ENCODE results near the gene PODXL2. TPM values are rescaled to one million over a fixed set of nuclear protein-coding genes. Genes with fewer than 3 reads are reported as not detected.
"Not testable (repeated sequence)": the region's sequence is repeated elsewhere in the genome, so short reads cannot be mapped to it uniquely, and the experiment has no call there.

Gene PODXL2
- total RNA-seq, 2 experiments from 2014 or later, result 0.98 to 1.1 TPM

DNA sequence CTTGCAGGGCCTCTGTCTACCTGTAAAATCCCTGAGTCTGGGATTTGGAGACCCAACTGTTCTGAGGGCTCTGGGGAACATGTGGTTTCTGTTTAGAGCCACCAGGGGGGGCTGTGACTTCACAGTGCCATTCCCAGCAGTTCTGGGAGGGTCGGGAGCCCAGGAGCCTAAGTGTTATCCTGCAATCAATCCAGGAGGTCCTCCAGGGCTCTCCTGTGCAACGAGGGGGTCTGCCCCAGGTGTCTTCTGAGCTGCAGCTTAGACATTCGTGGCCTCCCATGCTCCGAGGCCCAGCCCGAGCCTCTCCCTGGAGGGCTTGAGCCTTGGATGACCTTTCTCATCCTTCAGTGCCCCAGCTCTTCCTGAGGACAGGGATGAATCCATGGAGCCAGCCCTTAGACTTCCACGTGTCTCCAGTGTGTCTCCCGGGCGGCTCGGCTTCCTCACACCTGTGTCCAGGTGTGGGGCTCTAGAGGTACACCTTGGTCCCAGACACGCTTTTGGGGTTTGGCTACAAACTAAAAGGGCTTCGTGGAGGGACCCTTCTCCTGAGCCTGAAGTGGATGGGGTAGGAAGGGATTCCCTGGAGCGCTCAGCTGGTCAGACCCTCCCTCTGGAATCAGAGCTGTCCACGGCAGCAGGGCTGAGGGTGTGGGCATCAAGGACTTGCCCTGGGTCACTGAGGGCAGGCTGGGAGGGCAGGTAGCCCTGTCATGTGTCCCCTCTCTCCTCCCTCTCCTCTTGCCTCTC is 23.4 kb downstream of the PODXL2 start:
- CTCF ChIA-PET, result interaction anchor here (0.6 to 1.9 kb wide), 5 partner anchors 9 to 77 kb away, joined by 3 to 6 read pairs (median 3); no protein-coding TSS in a partner anchor
- Mint-ChIP-seq H3K36me3 (ENCODE audit: low read depth) (no peaks in the 10 kb centered on the region), H3K27ac (no peak overlapping the region), H3K27me3 (ENCODE audit: low read depth) (no peaks in the 10 kb centered on the region), H3K9me3 (no peaks in the 10 kb centered on the region), H3K4me1 (ENCODE audit: low read depth) (no peaks in the 10 kb centered on the region), H3K4me3 (no peak overlapping the region)
- DNase-seq, result no peak
- intact Hi-C loops (cut with micrococcal nuclease), result loop anchor here (1.0 to 5.0 kb wide), 3 partner anchors 42 to 319 kb away; no protein-coding TSS in a partner anchor

DNA sequence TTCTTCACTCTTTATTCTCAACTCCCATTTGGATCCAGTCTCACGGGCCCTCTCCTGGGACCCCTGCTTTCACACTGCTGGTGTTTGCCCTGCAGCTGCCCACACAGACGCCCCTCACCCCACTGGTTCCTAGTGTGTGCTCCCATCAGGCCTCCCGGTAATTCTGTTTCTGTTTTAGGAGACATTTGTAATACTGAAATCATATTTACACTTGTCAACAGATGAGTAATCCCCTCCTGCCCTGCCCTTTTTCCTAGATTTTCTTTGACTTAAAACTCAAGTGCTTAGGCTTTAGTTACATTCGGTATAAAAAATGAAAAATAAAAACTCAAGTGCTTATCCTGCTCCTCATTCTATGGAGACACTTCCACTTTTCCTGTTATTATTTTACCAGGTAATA is 25.4 kb downstream of the PODXL2 start:
- Mint-ChIP-seq H3K4me3 (no peak overlapping the region), H3K4me1 (ENCODE audit: low read depth) (no peaks in the 10 kb centered on the region), H3K9me3 (no peaks in the 10 kb centered on the region), H3K27me3 (ENCODE audit: low read depth) (no peaks in the 10 kb centered on the region), H3K27ac (no peak overlapping the region), H3K36me3 (ENCODE audit: low read depth) (no peaks in the 10 kb centered on the region)
- CTCF ChIA-PET, result no interaction called here
- intact Hi-C loops (cut with micrococcal nuclease), result loop anchor here (5.0 kb wide), 1 partner anchor 173 kb away; no protein-coding TSS in a partner anchor
- DNase-seq, result no peak

DNA sequence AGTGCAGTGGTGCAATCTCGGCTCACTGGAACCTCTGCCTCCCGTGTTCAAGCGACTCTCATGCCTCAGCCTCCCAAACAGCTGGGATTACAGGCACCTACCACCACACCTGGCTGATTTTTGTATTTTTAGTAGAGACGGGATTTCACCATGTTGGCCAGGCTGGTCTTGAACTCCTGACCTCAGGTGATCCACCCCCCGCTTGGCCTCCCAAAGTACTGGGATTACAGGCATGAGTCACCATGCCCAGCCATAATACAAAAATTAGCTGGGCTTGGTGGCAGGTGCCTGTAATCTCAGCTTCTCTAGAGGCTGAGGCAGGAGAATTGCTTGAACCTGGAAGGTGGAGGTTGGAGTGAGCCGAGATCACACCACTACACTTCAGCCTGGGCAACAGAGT is 26.0 kb downstream of the PODXL2 start:
- not testable (repeated sequence) for H3K4me1 Mint-ChIP-seq (ENCODE audit: low read depth); H3K4me3 Mint-ChIP-seq; DNase-seq; H3K36me3 Mint-ChIP-seq (ENCODE audit: low read depth); H3K27ac Mint-ChIP-seq; H3K27me3 Mint-ChIP-seq (ENCODE audit: low read depth); H3K9me3 Mint-ChIP-seq
- CTCF ChIA-PET, result interaction anchor here (1.4 kb wide), 1 partner anchor 79 kb away, joined by 3 read pairs; no protein-coding TSS in a partner anchor
- intact Hi-C loops (cut with micrococcal nuclease), result loop anchor here (5.0 kb wide), 1 partner anchor 172 kb away; no protein-coding TSS in a partner anchor

DNA sequence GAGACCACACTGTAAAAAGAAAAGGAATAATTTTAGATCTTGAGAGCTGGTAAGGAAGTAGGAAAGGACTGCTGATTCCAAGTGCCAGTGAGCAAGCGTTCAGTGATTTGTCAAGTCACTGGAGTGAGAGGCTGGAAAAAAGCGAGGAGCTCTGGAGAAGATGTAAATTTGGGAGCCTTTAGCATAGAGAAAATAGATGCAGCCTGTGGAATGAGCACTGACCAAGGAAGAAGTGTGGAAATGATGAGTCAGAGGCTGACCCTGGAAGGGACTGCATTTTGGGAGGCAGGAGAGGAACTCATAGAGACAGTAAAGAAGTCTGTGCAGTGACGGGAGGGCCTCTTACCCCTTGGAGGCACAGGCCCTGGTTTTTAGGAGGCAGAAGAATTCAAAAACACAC is 26.7 kb downstream of the PODXL2 start:
- H3K27ac Mint-ChIP-seq, result no peak overlapping the region
- H3K9me3 Mint-ChIP-seq, result no peaks in the 10 kb centered on the region
- H3K27me3 Mint-ChIP-seq (ENCODE audit: low read depth), result no peaks in the 10 kb centered on the region
- H3K4me3 Mint-ChIP-seq, result no peak overlapping the region
- CTCF ChIA-PET, result interaction anchor here (1.4 kb wide), 1 partner anchor 80 kb away, joined by 3 read pairs; no protein-coding TSS in a partner anchor
- no peak for DNase-seq
- intact Hi-C loops (cut with micrococcal nuclease), result no loop called here
- H3K4me1 Mint-ChIP-seq (ENCODE audit: low read depth), result no peaks in the 10 kb centered on the region
- no peaks in the 10 kb centered on the region for H3K36me3 Mint-ChIP-seq (ENCODE audit: low read depth)

DNA sequence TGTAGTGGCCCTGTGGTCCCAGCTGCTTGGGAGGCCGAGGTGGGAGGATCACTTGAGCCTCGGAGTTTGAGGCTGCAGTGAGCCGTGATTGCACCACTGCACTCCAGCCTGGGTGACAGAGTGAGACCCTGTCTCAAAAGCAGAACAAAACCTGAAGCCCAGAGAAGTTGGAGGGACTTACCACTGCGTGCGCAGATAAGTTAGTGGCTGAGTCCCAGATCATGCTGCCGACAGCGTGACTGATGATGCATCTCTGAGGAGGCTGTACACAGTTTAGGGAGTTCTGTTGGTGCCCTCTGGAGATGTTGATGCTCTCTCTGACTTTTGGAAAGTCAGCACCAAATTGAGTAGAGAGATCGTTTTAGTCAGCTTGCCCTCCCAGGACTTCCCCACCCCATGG is 27.9 kb downstream of the PODXL2 start:
- Mint-ChIP-seq H3K4me1 (ENCODE audit: low read depth) (no peaks in the 10 kb centered on the region), H3K36me3 (ENCODE audit: low read depth) (no peaks in the 10 kb centered on the region), H3K27me3 (ENCODE audit: low read depth) (no peaks in the 10 kb centered on the region), H3K9me3 (no peaks in the 10 kb centered on the region), H3K4me3 (no peak overlapping the region), H3K27ac (no peak overlapping the region)
- intact Hi-C loops (cut with micrococcal nuclease), result no loop called here
- CTCF ChIA-PET, result interaction anchor here (0.6 to 0.7 kb wide), 2 partner anchors 10 to 33 kb away, joined by 3 to 4 read pairs; no protein-coding TSS in a partner anchor
- no peak for DNase-seq

DNA sequence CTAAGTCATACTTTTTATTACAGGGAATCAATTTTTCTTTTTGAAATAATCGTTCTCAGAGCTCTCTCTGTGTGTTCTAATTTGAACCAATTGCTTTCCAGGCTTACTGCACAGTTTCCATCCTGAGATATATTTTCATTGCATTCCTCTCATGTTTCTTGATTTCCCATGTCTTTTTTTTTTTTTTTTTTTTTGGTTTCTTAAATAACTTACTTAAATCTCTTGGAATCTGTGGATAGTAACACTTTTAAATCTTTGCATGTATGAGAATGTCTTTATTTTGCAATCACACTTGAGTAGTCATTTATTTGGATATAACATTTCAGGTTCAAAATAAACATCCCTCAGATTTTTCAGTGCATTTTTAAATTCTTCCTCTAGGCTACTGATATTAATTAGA is 29.2 kb downstream of the PODXL2 start:
- Mint-ChIP-seq H3K36me3 (ENCODE audit: low read depth) (no peaks in the 10 kb centered on the region), H3K27me3 (ENCODE audit: low read depth) (no peaks in the 10 kb centered on the region), H3K9me3 (no peaks in the 10 kb centered on the region), H3K4me3 (no peak overlapping the region), H3K4me1 (ENCODE audit: low read depth) (no peaks in the 10 kb centered on the region), H3K27ac (no peak overlapping the region)
- CTCF ChIA-PET, result no interaction called here
- no peak for DNase-seq
- intact Hi-C loops (cut with micrococcal nuclease), result no loop called here

DNA sequence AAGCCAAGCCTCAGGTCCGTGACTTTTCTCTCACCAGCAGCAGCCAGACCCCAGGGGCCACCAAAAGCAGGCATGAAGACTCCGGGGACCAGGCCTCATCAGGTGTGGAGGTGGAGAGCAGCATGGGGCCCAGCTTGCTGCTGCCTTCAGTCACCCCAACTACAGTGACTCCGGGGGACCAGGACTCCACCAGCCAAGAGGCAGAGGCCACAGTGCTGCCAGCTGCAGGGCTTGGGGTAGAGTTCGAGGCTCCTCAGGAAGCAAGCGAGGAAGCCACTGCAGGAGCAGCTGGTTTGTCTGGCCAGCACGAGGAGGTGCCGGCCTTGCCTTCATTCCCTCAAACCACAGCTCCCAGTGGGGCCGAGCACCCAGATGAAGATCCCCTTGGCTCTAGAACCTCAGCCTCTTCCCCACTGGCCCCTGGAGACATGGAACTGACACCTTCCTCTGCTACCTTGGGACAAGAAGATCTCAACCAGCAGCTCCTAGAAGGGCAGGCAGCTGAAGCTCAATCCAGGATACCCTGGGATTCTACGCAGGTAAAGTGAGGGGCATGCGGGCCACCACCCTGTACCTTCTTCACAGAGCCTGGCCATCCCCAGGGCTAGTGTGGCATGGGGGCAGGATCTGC is 31.8 kb downstream of the PODXL2 start:
- Mint-ChIP-seq H3K9me3 (no peaks in the 10 kb centered on the region), H3K27ac (no peak overlapping the region), H3K4me3 (no peak overlapping the region), H3K4me1 (ENCODE audit: low read depth) (no peaks in the 10 kb centered on the region), H3K36me3 (ENCODE audit: low read depth) (no peaks in the 10 kb centered on the region), H3K27me3 (ENCODE audit: low read depth) (no peaks in the 10 kb centered on the region)
- intact Hi-C loops (cut with micrococcal nuclease), result no loop called here
- CTCF ChIA-PET, result no interaction called here
- no peak for DNase-seq

DNA sequence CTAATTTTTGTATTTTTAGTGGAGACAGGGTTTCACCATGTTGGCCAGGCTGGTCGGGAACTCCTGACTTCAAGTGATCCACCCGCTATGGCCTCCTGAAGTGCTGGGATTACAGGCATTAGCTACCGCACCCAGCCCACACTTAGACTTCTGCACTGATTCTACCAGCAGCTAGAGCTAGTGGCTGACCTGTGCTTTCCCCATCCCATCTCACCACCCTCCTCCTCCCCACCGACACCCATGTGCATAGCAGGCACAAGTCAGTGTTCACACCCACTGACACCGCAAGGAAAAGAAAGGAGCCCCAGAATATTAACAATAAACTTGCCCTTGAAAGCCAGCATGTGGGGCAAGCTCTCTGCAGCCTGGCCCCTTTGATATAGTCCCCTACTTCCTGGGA is 32.6 kb downstream of the PODXL2 start:
- no peak overlapping the region for H3K4me3 Mint-ChIP-seq
- intact Hi-C loops (cut with micrococcal nuclease), result no loop called here
- H3K36me3 Mint-ChIP-seq (ENCODE audit: low read depth), result no peaks in the 10 kb centered on the region
- H3K9me3 Mint-ChIP-seq, result no peaks in the 10 kb centered on the region
- CTCF ChIA-PET, result interaction anchor here (0.7 kb wide), 1 partner anchor 9 kb away, joined by 3 read pairs; no protein-coding TSS in a partner anchor
- H3K27me3 Mint-ChIP-seq (ENCODE audit: low read depth), result no peaks in the 10 kb centered on the region
- no peak for DNase-seq
- H3K4me1 Mint-ChIP-seq (ENCODE audit: low read depth), result no peaks in the 10 kb centered on the region
- no peak overlapping the region for H3K27ac Mint-ChIP-seq

DNA sequence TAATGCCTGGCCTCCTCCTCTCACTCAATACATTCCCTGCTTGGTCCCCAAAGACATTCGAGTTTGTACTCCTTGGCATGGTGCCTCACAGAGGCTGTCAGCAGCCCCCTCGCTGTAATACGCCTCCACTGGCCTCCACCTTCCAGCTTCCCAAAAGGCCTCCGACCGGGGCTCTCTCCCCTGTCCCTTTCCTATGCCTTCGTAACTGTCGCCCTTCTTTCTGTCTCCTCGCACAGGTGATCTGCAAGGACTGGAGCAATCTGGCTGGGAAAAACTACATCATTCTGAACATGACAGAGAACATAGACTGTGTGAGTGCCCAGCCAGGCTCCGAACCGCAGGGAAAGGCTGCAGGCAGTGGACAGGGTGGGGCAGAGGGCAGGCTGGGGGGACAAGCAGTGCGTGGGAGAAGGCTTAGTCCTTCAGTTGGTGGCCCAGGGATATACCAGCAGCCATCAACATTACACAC is 33.0 kb downstream of the PODXL2 start:
- H3K4me3 Mint-ChIP-seq, result no peak overlapping the region
- H3K36me3 Mint-ChIP-seq (ENCODE audit: low read depth), result no peaks in the 10 kb centered on the region
- no peaks in the 10 kb centered on the region for H3K4me1 Mint-ChIP-seq (ENCODE audit: low read depth)
- no peak overlapping the region for H3K27ac Mint-ChIP-seq
- intact Hi-C loops (cut with micrococcal nuclease), result no loop called here
- CTCF ChIA-PET, result interaction anchor here (0.7 kb wide), 1 partner anchor 10 kb away, joined by 3 read pairs; no protein-coding TSS in a partner anchor
- DNase-seq, result no peak
- no peaks in the 10 kb centered on the region for H3K27me3 Mint-ChIP-seq (ENCODE audit: low read depth)
- no peaks in the 10 kb centered on the region for H3K9me3 Mint-ChIP-seq

DNA sequence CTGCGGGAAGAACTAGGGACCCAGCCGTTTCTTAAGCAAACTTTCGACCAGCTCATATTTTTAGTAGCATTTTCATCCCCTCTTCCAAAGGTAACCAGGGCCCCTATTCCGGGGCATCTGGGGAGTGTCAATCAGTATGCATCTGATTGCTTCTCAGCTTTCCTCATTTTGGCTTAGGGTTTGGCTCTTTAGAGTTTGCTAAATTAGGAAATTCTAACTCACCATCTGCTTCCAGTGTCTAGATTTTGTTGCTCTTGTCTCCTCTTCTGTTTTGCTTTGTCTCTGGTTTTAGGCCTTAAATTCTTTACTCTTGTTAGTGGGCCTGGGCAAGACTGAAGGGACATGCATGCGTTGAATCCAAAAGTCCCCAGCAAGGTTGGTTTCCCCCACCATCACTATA is 34.2 kb downstream of the PODXL2 start:
- Mint-ChIP-seq H3K27me3 (ENCODE audit: low read depth) (no peaks in the 10 kb centered on the region), H3K27ac (no peak overlapping the region), H3K36me3 (ENCODE audit: low read depth) (no peaks in the 10 kb centered on the region), H3K9me3 (no peaks in the 10 kb centered on the region), H3K4me3 (no peak overlapping the region), H3K4me1 (ENCODE audit: low read depth) (no peaks in the 10 kb centered on the region)
- CTCF ChIA-PET, result interaction anchor here (0.6 kb wide), 1 partner anchor 1067 kb away, joined by 3 read pairs; no protein-coding TSS in a partner anchor
- intact Hi-C loops (cut with micrococcal nuclease), result no loop called here
- DNase-seq, result no peak

DNA sequence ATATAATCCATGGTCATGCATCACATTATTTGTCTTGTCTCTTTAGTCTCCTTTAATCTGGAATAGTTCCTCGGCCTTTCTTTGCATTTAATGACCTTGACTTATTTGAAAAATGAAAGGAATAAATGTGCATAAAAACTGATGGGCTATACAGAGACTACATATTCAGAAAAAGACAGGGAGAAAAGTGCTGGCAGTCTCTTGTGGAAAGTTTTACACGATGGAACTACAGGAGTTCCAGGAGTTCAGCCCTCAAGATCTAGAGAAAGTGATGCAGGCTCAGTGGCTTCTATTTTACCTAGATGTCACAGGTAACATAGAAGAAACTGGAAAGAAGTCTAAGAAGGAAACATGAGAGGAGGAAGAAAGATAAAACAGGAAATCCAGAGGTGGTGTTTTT is 36.2 kb downstream of the PODXL2 start:
- intact Hi-C loops (cut with micrococcal nuclease), result no loop called here
- H3K27ac Mint-ChIP-seq, result no peak overlapping the region

DNA sequence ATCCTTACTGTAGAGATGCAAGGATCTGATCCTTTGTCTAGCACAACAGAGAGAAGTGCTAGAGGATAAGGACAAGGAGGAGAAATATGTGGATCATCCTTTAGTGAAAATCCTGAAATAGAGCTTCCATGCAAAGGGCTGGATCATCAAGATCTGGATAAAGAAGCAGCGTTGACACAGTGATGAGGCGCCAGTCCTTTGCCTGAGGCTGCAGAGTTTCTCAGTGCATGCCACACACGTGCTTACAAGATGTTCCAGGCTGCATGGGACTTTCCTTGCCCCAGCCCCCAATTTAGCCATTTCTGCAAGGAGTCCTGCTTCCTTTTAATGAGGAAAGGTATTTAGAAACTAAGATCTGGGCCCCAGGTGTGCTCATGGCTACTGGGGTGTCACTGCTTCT is 36.6 kb downstream of the PODXL2 start:
- H3K36me3 Mint-ChIP-seq (ENCODE audit: low read depth), result no peaks in the 10 kb centered on the region
- intact Hi-C loops (cut with micrococcal nuclease), result no loop called here
- H3K4me1 Mint-ChIP-seq (ENCODE audit: low read depth), result no peaks in the 10 kb centered on the region
- H3K9me3 Mint-ChIP-seq, result no peaks in the 10 kb centered on the region
- H3K4me3 Mint-ChIP-seq, result no peak overlapping the region
- no peak overlapping the region for H3K27ac Mint-ChIP-seq
- CTCF ChIA-PET, result no interaction called here
- DNase-seq, result no peak
- no peaks in the 10 kb centered on the region for H3K27me3 Mint-ChIP-seq (ENCODE audit: low read depth)

More for the DNA sequence above, 36.2 kb downstream of the PODXL2 start:
- CTCF ChIA-PET, result no interaction called here
- Mint-ChIP-seq H3K4me1 (ENCODE audit: low read depth) (no peaks in the 10 kb centered on the region), H3K27me3 (ENCODE audit: low read depth) (no peaks in the 10 kb centered on the region), H3K4me3 (no peak overlapping the region), H3K9me3 (no peaks in the 10 kb centered on the region), H3K36me3 (ENCODE audit: low read depth) (no peaks in the 10 kb centered on the region)
- DNase-seq, result no peak
